HG02571 (cell line): ENCODE data around the gene BMPR2.
"Not testable (repeated sequence)": the region's sequence is repeated elsewhere in the genome, so short reads cannot be mapped to it uniquely, and the experiment has no call there.

Experiments
- ATAC-seq: cut with Tn5 transposase; IDR thresholded peaks from one replicate; pipeline ENCODE4 v1.9.1; 2021; ENCODE audit warnings: mild to moderate bottlenecking, moderate library complexity; ENCODE audit not compliant: unreplicated experiment

BMPR2 gene

DNA sequence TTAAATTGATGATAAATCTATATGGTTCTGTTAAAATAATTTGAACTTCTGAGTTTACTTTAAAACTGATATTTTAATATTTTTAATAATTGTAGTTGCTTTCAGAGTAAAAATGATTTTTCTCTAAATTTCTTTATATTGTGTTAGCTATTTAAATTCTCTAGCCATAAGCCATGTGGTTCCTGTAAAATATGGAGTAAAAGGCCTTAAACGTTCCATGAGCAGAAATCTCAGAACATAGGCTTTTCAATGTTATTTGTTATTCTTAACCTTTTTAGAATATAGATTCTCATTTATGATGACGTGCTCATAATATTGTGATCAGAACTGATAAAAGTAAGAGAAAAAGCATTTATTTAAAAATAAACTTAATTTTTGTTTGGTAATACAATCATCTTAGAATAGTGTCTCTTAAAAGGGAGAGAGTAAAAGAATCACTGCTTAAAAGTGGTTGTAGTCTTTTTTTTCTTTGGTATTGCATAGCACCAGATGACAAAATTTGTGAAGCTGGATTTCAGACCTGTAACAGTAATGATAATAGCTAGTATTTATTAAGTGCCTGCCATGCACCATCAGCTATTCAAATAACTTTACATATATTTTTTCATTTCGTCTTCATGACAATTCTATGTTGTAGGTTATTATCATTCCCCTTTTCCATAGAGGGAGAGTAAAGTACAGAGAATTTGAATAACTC lies 2.7 kb downstream of the BMPR2 start:
- ATAC-seq: no peak

DNA sequence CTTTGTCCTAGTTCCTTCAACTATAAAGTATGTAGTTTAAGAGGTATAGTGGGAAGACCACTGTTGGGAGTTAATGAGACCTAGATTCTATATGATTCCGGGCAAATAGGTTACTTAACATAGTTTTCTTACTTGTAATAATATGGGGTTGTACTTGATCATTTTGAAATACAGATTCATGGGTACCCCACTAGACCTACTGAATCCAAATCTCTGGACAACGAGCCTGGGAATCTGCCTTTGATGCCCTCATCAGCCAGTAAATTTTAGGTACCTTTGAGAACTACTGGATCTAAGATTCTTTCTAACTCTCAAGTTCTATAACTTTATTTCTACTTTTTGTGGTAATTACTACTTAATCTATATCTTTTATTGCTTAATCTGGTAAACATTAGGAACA lies 6.6 kb downstream of the BMPR2 start:
- no peak for ATAC-seq

- ATAC-seq: not testable (repeated sequence)
Measured at GRCh38 chr2:202386495-202386894, 10.4 kb downstream of the BMPR2 start.

- ATAC-seq: no peak
Measured at GRCh38 chr2:202387608-202388342, 11.6 kb downstream of the BMPR2 start.

DNA sequence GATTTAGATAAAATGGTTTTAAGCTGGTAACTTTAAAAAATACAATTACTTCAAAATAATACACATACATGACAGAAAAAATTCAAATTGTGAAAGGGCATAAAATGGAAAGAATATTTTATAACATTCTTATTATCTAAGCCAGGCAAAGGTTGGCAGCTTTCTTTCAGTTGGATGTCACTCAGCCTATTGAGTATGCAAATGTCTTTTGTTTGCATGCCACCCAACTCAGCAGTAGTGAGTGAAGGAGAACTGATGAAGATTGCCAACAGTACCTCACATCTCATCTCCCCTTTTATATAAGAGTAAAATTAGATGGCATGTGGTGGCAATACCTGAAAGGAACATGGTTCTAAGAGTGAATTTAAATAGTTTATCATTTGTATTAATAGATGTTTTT lies 24.8 kb downstream of the BMPR2 start:
- ATAC-seq: no peak

- ATAC-seq: no peak
Measured at GRCh38 chr2:202405798-202406197, 29.7 kb downstream of the BMPR2 start.

GRCh38 chr2:202406445-202406978 lies 30.4 kb downstream of the BMPR2 start:
- ATAC-seq: no peak

- no peak for ATAC-seq
Measured at GRCh38 chr2:202408546-202409140, 32.5 kb downstream of the BMPR2 start.

GRCh38 chr2:202410092-202410491 lies 34.0 kb downstream of the BMPR2 start:
- no peak for ATAC-seq

- ATAC-seq: no peak
Measured at GRCh38 chr2:202411097-202411496, 35.0 kb downstream of the BMPR2 start.

- no peak for ATAC-seq
Measured at GRCh38 chr2:202418027-202418426, 41.9 kb downstream of the BMPR2 start.

DNA sequence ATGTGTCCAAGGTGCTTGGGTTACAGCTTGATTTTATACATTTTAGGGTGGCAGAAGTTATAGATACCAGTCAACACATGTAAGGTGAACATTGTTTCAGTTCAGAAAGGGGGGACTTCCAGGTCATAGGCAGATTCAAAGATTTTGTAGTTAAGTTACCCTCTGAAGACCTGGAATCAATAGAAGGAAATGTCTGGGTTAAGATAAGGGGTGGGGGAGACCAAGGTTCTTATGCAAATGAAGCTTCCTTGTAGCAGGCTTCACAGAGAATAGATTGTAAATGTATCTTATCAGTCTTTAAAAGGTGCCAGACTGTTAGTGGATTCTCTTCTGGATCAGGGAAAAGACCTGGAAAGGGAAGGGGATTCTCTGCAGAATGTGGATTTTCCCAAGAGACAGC lies 42.4 kb downstream of the BMPR2 start:
- no peak for ATAC-seq

- ATAC-seq: no peak
Measured at GRCh38 chr2:202423139-202423538, 47.0 kb downstream of the BMPR2 start.

DNA sequence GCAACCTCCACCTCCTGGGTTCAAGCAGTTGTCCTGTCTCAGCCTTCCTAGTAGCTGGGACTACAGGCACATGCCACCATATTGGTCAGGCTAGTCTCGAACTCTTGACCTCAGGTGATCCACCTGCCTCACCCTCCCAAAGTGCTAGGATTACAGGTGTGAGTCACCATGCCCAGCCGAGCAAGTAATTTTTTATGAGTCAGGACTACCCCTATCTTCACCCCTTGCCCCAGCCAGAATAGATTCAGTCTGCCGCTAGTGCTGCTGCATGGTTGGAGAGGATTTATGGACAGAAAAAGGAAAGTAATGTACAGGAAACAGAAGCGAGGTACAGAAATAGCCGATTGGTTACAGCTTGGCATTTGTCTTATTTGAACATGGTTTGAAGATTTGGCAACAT lies 48.9 kb downstream of the BMPR2 start:
- ATAC-seq: no peak

DNA sequence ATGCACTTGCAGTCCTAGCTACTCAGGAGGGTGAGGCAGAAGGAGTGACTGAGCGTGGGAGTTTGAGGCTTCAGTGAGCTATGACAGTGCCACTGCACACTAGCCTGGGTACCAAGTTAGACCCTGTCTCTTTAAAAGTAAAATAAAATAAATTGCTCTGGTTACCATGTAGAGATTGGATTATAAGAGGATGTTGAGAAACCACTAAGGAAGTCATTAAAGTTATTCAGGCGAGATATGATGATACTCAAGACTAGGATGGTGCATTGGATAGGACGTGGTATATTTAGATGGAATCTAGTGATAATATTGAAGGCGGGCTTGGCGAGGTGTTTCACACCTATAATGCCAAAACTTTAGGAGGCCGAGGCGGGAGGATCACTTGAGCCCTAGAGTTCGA lies 50.6 kb downstream of the BMPR2 start:
- no peak for ATAC-seq

GRCh38 chr2:202429164-202429980 lies 53.2 kb downstream of the BMPR2 start:
- no peak for ATAC-seq

GRCh38 chr2:202432776-202433175 lies 56.6 kb downstream of the BMPR2 start:
- ATAC-seq: no peak

DNA sequence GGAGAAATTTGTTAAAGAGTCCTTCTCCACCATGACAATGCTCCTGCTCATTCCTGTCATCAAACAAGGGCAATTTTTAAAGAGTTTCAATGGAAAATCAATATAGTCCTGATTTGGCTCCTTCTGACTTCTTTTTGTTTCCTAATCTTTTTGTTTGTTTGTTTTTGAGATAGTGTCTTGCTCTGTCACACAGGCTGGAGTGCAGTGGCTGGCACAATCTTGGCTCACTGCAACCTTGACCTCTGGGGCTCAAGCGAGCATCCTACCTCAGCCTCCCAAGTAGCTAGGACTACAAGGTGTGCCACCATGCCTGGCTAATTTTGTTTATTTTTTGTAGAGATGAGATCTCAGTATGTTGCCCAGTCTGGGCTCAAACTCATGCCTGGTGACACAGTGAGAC lies 58.3 kb downstream of the BMPR2 start:
- no peak for ATAC-seq

DNA sequence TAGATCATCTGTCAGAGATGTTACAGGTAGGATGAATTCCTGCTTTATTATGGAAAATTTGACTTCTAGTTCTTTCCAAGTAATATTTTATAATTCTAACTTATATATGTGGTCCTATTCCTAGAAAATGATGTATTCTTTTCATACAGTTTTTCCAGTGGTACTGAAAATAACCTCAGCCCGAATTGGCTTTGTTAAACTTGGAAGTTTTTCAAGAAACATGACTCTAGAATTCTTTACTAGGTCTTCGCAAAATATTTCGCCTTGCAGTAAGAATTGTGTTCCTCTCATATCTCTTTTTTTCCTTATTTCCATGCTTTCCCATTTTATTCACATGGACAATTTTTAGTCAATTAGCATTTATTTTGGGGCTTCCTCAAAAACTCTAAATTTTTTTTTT lies 60.5 kb downstream of the BMPR2 start:
- ATAC-seq: no peak

GRCh38 chr2:202440117-202440516 lies 64.0 kb downstream of the BMPR2 start:
- ATAC-seq: not testable (repeated sequence)

DNA sequence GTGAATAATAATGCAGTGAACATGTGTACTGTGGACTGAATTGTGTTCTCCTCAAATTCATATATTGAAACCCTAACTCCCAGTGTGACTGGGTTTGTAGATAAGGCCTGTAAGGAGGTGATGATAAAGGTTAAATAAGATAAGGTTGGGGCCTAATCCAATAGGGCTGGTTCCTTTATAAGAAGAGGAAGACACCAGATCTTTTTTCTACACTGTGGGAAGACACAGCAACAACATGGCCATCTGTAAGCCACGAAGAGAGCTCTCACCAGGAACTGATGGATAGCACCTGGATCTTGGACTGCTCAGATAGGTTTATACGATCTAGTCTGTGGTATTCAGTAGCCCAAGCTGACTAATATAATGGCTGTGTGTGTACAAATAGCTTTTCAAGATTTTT lies 66.8 kb downstream of the BMPR2 start:
- ATAC-seq: no peak
